Measurements from ENCODE around the gene LRRC75B.

The LRRC75B gene

GRCh38 chr22:24584871-24585411 is 7.9 kb downstream of the LRRC75B start:
- DNase-seq: no peak

GRCh38 chr22:24584166-24584790 is 8.6 kb downstream of the LRRC75B start:
- DNase-seq: no peak

GRCh38 chr22:24583221-24584165 is 9.4 kb downstream of the LRRC75B start:
- no peak for DNase-seq

- DNase-seq: no peak
Observed at GRCh38 chr22:24582056-24582814, 10.6 kb downstream of the LRRC75B start.

GRCh38 chr22:24580276-24580675 is 12.6 kb downstream of the LRRC75B start:
- DNase-seq: no peak

- no peak for DNase-seq
Observed at GRCh38 chr22:24579258-24579601, 13.6 kb downstream of the LRRC75B start.

GRCh38 chr22:24578355-24579257 is 14.3 kb downstream of the LRRC75B start:
- no peak for DNase-seq

GRCh38 chr22:24576778-24577177 is 16.1 kb downstream of the LRRC75B start:
- DNase-seq: no peak

GRCh38 chr22:24571266-24571665 is 21.6 kb downstream of the LRRC75B start:
- DNase-seq: no peak

GRCh38 chr22:24567668-24568067 is 25.2 kb downstream of the LRRC75B start:
- no peak for DNase-seq

GRCh38 chr22:24566899-24567511 is 25.9 kb downstream of the LRRC75B start:
- no peak for DNase-seq

GRCh38 chr22:24565077-24565476 is 27.8 kb downstream of the LRRC75B start:
- DNase-seq: no peak

GRCh38 chr22:24564376-24565058 is 28.4 kb downstream of the LRRC75B start:
- peak; percentile 75 for DNase-seq

GRCh38 chr22:24563246-24563645 is 29.6 kb downstream of the LRRC75B start:
- DNase-seq: no peak

GRCh38 chr22:24559471-24559870 is 33.4 kb downstream of the LRRC75B start:
- DNase-seq: no peak

- peak; percentile 98 for DNase-seq
Observed at GRCh38 chr22:24555165-24556039, 37.5 kb downstream of the LRRC75B start, which contains the start of gene SNRPD3. TSS of gene SNRPD3 (plus strand) at chr22:24555999. CDS start at chr22:24557675, 1,676 bp downstream.

GRCh38 chr22:24554313-24555164 is 38.3 kb downstream of the LRRC75B start, which contains the start of gene GUCD1:
TSS of gene GUCD1 (minus strand) at chr22:24555138. CDS start at chr22:24554991, 147 bp downstream.
- peak; percentile 48 for DNase-seq

GRCh38 chr22:24553597-24554312 is 39.1 kb downstream of the LRRC75B start:
- DNase-seq: peak; percentile 48
